GM23248 (cell line): ENCODE data around the gene KRTAP13-4.

Experiments used
- EZH2 ChIP-seq: fragments of 200-600 bp; sonication (generic); IDR thresholded peaks from 2 replicates; pipeline ENCODE4 v1.6.1; 2018; ENCODE audit warnings: antibody characterized with exemption, mild to moderate bottlenecking; ENCODE audit not compliant: insufficient read depth, poor library complexity, severe bottlenecking
- EZH2phosphoT487 ChIP-seq: fragments of 200-600 bp; sonication (generic); IDR thresholded peaks from 2 replicates; pipeline ENCODE4 v1.6.1; 2018; ENCODE audit warnings: antibody characterized with exemption, moderate library complexity, mild to moderate bottlenecking, low read depth; ENCODE audit not compliant: insufficient read depth

DNA sequence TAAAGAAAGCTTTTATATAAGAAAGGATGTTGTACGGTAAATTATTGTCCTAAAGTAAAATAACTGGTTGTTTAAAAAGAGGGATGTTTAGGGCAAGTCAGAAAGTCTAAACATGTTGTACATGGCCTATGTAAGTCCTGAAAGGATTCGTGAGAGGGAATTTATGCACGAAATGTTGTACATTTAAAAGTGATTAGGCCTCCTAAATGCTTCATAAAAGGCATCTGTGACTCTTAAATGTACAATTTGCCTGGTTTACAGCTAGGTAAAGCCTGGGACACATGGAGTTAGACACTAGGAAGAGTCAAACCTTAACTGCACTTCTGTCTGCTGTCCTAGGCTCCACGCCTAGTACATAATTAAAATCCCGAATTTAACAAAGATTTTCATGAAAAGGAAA, 14.0 kb upstream of the KRTAP13-4 start:
- TF ChIP-seq EZH2 (no peak), EZH2phosphoT487 (no peak)
